Measurements from ENCODE around the gene FCN1. TPM values are rescaled to one million over a fixed set of nuclear protein-coding genes. Genes with fewer than 3 reads are reported as not detected.

FCN1 gene
- total and polyA plus RNA-seq, 2 of the 8 experiments (the other 6 are each of a cell fraction or from before 2014, with no cell fraction given) = not detected

GRCh38 chr9:134881313-134881670 is 36.4 kb downstream of the FCN1 start:
- H3K14ac ChIP-seq (ENCODE audit: insufficient read length) = no peak overlapping the region
- no peak overlapping the region for H3K56ac ChIP-seq (replicated peaks; ENCODE audit: insufficient read length, low read depth, low read length)
- H3K4me3 ChIP-seq (ENCODE audit: extremely low read depth in 1 of 4, insufficient read depth in 2 of 4, low read depth in 3 of 4, low read length in 4 of 4) = no peak overlapping the region
- DNase-seq (ENCODE audit: low read depth in 1 of 2, low spot score in 2 of 2) (peak in 1 of 2 experiments; percentile 34), FAIRE-seq (no peak)
- no peak overlapping the region for H4K5ac ChIP-seq (ENCODE audit: insufficient read length, low read depth, low read length)
- TF ChIP-seq CHD1 (IDR thresholded peaks at IDR 0.05; ENCODE audit: low read depth, low read length) = no peak
- TF ChIP-seq GTF2F1 (IDR thresholded peaks at IDR 0.05; ENCODE audit: borderline replicate concordance, low read depth, low read length) = no peak
- TF ChIP-seq CREB1 (IDR thresholded peaks at IDR 0.05) = no peak
- TF ChIP-seq CTBP2 (IDR thresholded peaks at IDR 0.05; ENCODE audit: borderline replicate concordance, insufficient read depth, insufficient read length, low read length) = no peak
- no peak for TF ChIP-seq SRF (IDR thresholded peaks at IDR 0.05; ENCODE audit: low read depth, low read length)
- no peak for TF ChIP-seq ATF3 (IDR thresholded peaks at IDR 0.05; ENCODE audit: insufficient read depth, low read depth, low read length)
- no peak for TF ChIP-seq EP300 (IDR thresholded peaks at IDR 0.05; ENCODE audit: borderline replicate concordance in 1 of 2, low read depth in 2 of 2, low read length in 2 of 2)
- no peak for TF ChIP-seq KDM5A (IDR thresholded peaks at IDR 0.05; ENCODE audit: low read length)
- TF ChIP-seq POLR2A (IDR thresholded peaks at IDR 0.05; ENCODE audit: control extremely low read depth in 1 of 2, low read depth in 2 of 2, low read length in 2 of 2) = no peak
- TF ChIP-seq POLR2AphosphoS5 (IDR thresholded peaks at IDR 0.05; ENCODE audit: low read depth, low read length) = no peak
- TF ChIP-seq CBX5 (IDR thresholded peaks at IDR 0.05; ENCODE audit: low read depth, low read length) = no peak
- TF ChIP-seq SAP30 (IDR thresholded peaks at IDR 0.05; ENCODE audit: insufficient read depth, insufficient replicate concordance, low read length) = no peak
- no peak for TF ChIP-seq JUND (IDR thresholded peaks at IDR 0.05; ENCODE audit: low read length)
- TF ChIP-seq RNF2 (IDR thresholded peaks at IDR 0.05; ENCODE audit: borderline replicate concordance, low read depth, low read length, missing control alignments, poor library complexity, severe bottlenecking) = no peak
- ChIA-PET POLR2A (ENCODE audit: partially characterized antibody) (no interaction called here), CTCF (ENCODE audit: partially characterized antibody) (interaction anchor here (1.5 kb wide), 1 partner anchor 42 kb away, joined by 3 read pairs; no protein-coding TSS in a partner anchor)
- no peak overlapping the region for H4K91ac ChIP-seq (replicated peaks; ENCODE audit: insufficient read length, low read length)
- H3K27ac ChIP-seq (ENCODE audit: low read depth, low read length) = no peak overlapping the region
- no peak overlapping the region for H2BK120ac ChIP-seq (replicated peaks; ENCODE audit: low read depth, low read length)
- H2BK15ac ChIP-seq (ENCODE audit: low read length) = no peak overlapping the region
- no peaks in the 10 kb centered on the region for H4K20me1 ChIP-seq (replicated peaks in 1 of 2; ENCODE audit: control insufficient read depth in 1 of 2, insufficient read depth in 2 of 2, low read length in 2 of 2)
- H3K4me2 ChIP-seq (ENCODE audit: insufficient read depth in 1 of 2, low read depth in 2 of 2, low read length in 2 of 2) = no peak overlapping the region
- no peak overlapping the region for H2BK20ac ChIP-seq (ENCODE audit: low read length)
- H3K9me3 ChIP-seq (ENCODE audit: insufficient read depth in 2 of 2, low read depth in 1 of 2, low read length in 1 of 2) = no peaks in the 10 kb centered on the region
- no peak overlapping the region for H4K8ac ChIP-seq (ENCODE audit: extremely low read depth, insufficient read depth, low read length)
- WGBS, 2 experiments (ENCODE audit: extremely low coverage in 1 of 2, insufficient coverage in 1 of 2, insufficient read length in 1 of 2, insufficient replicate concordance in 2 of 2, low coverage in 1 of 2, low lambda C conversion rate in 2 of 2, missing lambda C conversion rate in 1 of 2) = 99% methylated on average over 13 of the region's 13 CpGs; no CpG with 5 or more reads in 1 of the 2 experiments
- no peaks in the 10 kb centered on the region; the same call in 1 of the 2 replicates for H3K23me2 ChIP-seq (ENCODE audit: low read depth, low read length)
- H3K4me1 ChIP-seq (replicated peaks in 1 of 4; ENCODE audit: control insufficient read depth in 3 of 4, insufficient read depth in 4 of 4, low read length in 3 of 4) = no peaks in the 10 kb centered on the region
- H3K4ac ChIP-seq (replicated peaks; ENCODE audit: insufficient read length, low read depth, low read length) = no peak overlapping the region
- no peak overlapping the region for H3K23ac ChIP-seq (ENCODE audit: insufficient read length)
- H3K79me1 ChIP-seq (ENCODE audit: low read depth, low read length) = no peaks in the 10 kb centered on the region
- H2BK5ac ChIP-seq (ENCODE audit: low read depth, low read length) = no peak overlapping the region
- H3K27me3 ChIP-seq (replicated peaks in 1 of 4; ENCODE audit: control insufficient read depth in 3 of 4, extremely low read depth in 1 of 4, insufficient read depth in 3 of 4, low read length in 3 of 4) = no peaks in the 10 kb centered on the region
- H3K36me3 ChIP-seq (ENCODE audit: control insufficient read depth in 2 of 4, insufficient read depth in 4 of 4, low read length in 3 of 4) = no peaks in the 10 kb centered on the region
- no peak overlapping the region for H2AK5ac ChIP-seq (ENCODE audit: low read depth, low read length)
- no peak overlapping the region for H3K9ac ChIP-seq (replicated peaks in 1 of 4; ENCODE audit: extremely low read depth in 1 of 4, low read depth in 3 of 4, low read length in 3 of 4)
- no peak overlapping the region for H2AFZ ChIP-seq (ENCODE audit: low read length)
- H3K79me2 ChIP-seq (ENCODE audit: control insufficient read depth in 1 of 2, insufficient read depth in 2 of 2, low read length in 2 of 2) = no peaks in the 10 kb centered on the region
- H2BK12ac ChIP-seq (ENCODE audit: low read depth, low read length) = no peak overlapping the region
- H3K18ac ChIP-seq (ENCODE audit: extremely low read depth, low read length) = no peak overlapping the region

Measured in H1 (cell line).